PFSK-1 (cell line): ENCODE results near the gene CUL1.

ENCODE experiments used
- FOXP2 ChIP-seq: optimal IDR thresholded peaks from 2 replicates; pipeline ENCODE3; 2011; ENCODE audit warnings: borderline replicate concordance, control low read depth, inconsistent platforms; ENCODE audit not compliant: insufficient read depth; ENCODE audit errors: extremely low read length, extremely low read depth
- POLR2AphosphoS5 ChIP-seq: IDR thresholded peaks from 2 replicates; pipeline ENCODE4 v1.6.1; 2012; ENCODE audit warnings: low read depth, mild to moderate bottlenecking, control low read depth, low read length, moderate library complexity
- SIN3A ChIP-seq: IDR thresholded peaks from 2 replicates; pipeline ENCODE4 v1.6.1; 2012; ENCODE audit warnings: mild to moderate bottlenecking, low read length, moderate library complexity, borderline replicate concordance; ENCODE audit not compliant: insufficient read depth
- TAF1 ChIP-seq: IDR thresholded peaks from 2 replicates; pipeline ENCODE4 v1.6.1; 2012; ENCODE audit warnings: low read length, control low read depth, borderline replicate concordance; ENCODE audit not compliant: insufficient read depth
- TF ChIP-seq, protein P1 (sequence below), 2 experiments: IDR thresholded peaks; 2 replicates each; pipeline versions ENCODE4 v1.6.1 to v1.8.0; 2011 to 2012; ENCODE audit warnings: low read depth in 2 of 2, low read length in 2 of 2, control low read depth in 1 of 2, inconsistent platforms in 1 of 2, mild to moderate bottlenecking in 1 of 2, moderate library complexity in 1 of 2; ENCODE audit not compliant: insufficient read depth in 1 of 2

CUL1 gene

DNA sequence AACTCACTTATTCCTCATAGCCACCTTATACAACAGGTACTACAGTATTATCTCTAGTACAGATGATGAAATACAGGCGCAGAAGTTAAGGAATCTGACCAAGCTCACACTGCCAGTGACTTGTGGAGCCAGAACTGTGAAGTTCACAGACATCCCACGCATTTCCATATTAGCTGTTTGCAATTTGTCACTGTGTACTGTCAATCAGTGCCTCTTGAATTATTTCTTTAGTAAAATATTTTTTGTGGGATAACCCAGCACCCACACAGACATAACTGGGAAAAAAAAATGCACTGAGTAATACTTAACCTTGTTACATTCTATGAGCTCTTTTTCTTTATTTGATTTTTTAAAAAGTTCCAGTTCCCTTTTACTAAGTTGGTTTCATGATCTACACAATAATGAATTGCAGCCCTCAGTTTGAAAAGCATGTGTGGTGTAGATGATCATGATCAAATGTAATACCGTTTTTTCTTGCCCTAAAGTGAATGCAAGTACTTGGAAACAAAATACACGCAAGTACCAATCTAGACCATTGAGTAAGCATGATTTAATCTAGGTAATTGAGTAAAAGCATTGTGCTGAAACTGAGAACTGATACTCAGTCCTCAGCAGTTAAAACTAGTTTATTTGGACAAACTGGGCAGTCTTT, 14.1 kb downstream of the CUL1 start:
- TF ChIP-seq TAF1 (no peak), POLR2AphosphoS5 (no peak), SIN3A (no peak), FOXP2 (no peak)
- TF ChIP-seq, protein P1, sequence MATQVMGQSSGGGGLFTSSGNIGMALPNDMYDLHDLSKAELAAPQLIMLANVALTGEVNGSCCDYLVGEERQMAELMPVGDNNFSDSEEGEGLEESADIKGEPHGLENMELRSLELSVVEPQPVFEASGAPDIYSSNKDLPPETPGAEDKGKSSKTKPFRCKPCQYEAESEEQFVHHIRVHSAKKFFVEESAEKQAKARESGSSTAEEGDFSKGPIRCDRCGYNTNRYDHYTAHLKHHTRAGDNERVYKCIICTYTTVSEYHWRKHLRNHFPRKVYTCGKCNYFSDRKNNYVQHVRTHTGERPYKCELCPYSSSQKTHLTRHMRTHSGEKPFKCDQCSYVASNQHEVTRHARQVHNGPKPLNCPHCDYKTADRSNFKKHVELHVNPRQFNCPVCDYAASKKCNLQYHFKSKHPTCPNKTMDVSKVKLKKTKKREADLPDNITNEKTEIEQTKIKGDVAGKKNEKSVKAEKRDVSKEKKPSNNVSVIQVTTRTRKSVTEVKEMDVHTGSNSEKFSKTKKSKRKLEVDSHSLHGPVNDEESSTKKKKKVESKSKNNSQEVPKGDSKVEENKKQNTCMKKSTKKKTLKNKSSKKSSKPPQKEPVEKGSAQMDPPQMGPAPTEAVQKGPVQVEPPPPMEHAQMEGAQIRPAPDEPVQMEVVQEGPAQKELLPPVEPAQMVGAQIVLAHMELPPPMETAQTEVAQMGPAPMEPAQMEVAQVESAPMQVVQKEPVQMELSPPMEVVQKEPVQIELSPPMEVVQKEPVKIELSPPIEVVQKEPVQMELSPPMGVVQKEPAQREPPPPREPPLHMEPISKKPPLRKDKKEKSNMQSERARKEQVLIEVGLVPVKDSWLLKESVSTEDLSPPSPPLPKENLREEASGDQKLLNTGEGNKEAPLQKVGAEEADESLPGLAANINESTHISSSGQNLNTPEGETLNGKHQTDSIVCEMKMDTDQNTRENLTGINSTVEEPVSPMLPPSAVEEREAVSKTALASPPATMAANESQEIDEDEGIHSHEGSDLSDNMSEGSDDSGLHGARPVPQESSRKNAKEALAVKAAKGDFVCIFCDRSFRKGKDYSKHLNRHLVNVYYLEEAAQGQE (IDR thresholded peaks at IDR 0.05; ENCODE audit: insufficient read depth in 1 of 2, low read depth in 2 of 2, low read length in 2 of 2): no peak

DNA sequence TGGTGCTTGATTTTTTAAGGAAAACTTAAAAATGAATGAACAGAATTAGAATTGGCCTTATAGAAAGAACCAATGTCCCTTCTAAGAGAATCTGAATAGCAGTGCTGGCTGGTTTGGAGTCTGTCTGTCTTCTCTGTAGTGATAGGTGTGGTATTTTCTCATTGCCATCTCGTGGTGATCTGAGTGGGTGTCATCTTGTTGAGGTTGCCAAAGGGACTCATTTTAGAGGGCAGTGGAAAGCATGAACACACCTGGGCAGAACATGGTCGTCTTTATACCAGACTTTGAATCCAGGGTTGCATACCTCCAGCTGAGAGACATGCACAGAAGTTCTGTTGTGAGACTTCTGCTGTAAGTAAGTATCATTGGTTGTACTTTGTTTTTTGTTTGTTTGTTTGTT, 15.8 kb downstream of the CUL1 start:
- TF ChIP-seq TAF1 (no peak), FOXP2 (no peak), POLR2AphosphoS5 (no peak), SIN3A (no peak)
- TF ChIP-seq, protein P1 (IDR thresholded peaks at IDR 0.05; ENCODE audit: insufficient read depth in 1 of 2, low read depth in 2 of 2, low read length in 2 of 2): no peak

DNA sequence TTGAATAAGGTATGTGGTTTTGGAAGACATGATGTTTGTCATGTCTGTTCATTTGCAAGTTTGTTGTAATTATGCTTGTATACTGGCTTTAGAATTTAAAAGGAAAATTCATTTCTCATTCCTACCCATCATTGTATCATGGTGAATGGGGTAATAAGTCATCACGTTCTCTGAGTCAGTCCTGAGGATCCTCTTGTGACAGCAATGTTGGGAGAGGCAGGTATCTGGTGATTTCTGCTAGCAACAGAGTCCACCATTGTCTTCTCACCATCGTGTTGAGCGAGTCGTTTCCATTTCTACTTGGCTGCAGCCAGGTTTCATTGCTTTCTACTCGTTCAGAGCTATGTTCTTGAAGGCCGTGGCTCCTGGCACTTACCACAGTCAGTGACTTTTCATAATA, 16.3 kb downstream of the CUL1 start:
- TF ChIP-seq FOXP2 (no peak), POLR2AphosphoS5 (no peak), SIN3A (no peak), TAF1 (no peak)
- TF ChIP-seq, protein P1 (IDR thresholded peaks at IDR 0.05; ENCODE audit: insufficient read depth in 1 of 2, low read depth in 2 of 2, low read length in 2 of 2): no peak

DNA sequence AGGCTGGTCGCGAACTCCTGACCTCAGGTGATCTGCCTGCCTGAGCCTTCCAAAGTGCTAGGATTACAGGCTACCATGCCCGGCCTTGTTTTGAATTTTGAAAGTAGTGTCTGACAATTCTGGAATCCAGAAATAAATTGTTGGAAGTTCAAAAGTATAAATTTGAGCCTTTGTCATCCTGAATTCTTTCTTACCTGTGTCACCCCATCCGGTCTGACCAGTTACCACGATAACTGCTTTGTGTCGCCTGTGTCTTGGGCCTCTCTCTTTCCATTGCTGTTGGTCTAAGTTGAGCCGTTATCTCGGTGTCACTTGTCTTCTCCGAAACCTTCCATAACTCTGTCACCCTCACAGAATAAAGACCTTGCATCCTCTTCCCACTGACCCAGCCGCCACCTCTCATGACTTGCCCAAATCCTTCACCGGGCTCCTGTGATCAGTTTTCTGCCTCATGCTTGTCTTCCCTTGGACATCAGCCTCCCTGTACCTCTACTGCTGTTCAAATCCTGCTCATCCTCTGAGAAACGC, 18.6 kb downstream of the CUL1 start:
- TF ChIP-seq SIN3A: no peak
- TF ChIP-seq, protein P1 (IDR thresholded peaks at IDR 0.05; ENCODE audit: insufficient read depth in 1 of 2, low read depth in 2 of 2, low read length in 2 of 2): no peak
- no peak for TF ChIP-seq POLR2AphosphoS5
- TF ChIP-seq FOXP2: no peak
- TF ChIP-seq TAF1: no peak

DNA sequence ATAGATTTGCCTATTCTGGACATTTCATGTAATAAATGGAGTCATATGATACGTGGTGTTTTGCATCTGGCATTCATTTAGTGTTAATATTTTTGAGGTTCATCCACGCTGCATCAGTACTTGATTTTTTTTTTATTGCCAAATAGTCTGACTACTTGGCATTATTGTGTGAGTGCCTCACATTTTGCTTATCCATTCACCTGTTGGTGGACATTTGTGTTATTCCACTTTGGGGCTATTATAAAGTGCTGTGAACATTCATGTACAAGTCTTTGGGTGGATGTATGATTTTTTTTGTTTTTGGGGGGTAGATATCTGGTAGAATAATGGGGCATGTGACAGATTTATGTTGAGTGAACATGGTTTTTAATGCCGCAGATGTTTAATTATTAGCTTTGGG, 19.7 kb downstream of the CUL1 start:
- TF ChIP-seq TAF1: no peak
